ENCODE measurements around the gene YBX2. TPM values are rescaled to one million over a fixed set of nuclear protein-coding genes. Genes with fewer than 3 reads are reported as not detected.

Gene YBX2
- total and polyA plus RNA-seq, 7 donors: 0.14 to 1.8 (median 0.66) TPM

GRCh38 chr17:7313890-7314718 lies 19.7 kb upstream of the YBX2 start:
- peaks cover 59% of the 10 kb centered on the region for H3K4me1 ChIP-seq
- intact Hi-C loops (cut with DNase I): no loop called here
- no peak for ATAC-seq

GRCh38 chr17:7313088-7313889 lies 18.9 kb upstream of the YBX2 start:
- Histone ChIP-seq H3K27me3 (ENCODE audit: insufficient read depth in 3 of 3, low read length in 2 of 3) (no peaks in the 10 kb centered on the region), H3K4me1 (peaks cover 60% of the 10 kb centered on the region), H3K36me3 (ENCODE audit: insufficient read depth in 1 of 2, low read depth in 1 of 2) (peaks cover 8 to 77% of the 10 kb centered on the region in 2 donors), H3K27ac (peak overlapping the region; percentile 92), H3K9me3 (no peaks in the 10 kb centered on the region), H3K4me3 (peak overlapping the region; percentile 98)
- intact Hi-C loops (cut with DNase I): no loop called here
- ATAC-seq (no peak), DNase-seq (no peak)
- WGBS, 3 donors: 80 to 85% (median 84%) methylated on average over 7 of the region's 7 CpGs
- TF ChIP-seq CTCF (IDR thresholded peaks at IDR 0.05): no peak

More at GRCh38 chr17:7313890-7314718, 19.7 kb upstream of the YBX2 start:
- H3K27ac ChIP-seq: peak overlapping the region; percentile 92
- 41 to 49% (median 44%) methylated on average over 9 of the region's 9 CpGs for WGBS, 3 donors
- no peaks in the 10 kb centered on the region for H3K9me3 ChIP-seq
- peaks cover 14 to 85% of the 10 kb centered on the region in 2 donors for H3K36me3 ChIP-seq (ENCODE audit: insufficient read depth in 1 of 2, low read depth in 1 of 2)
- TF ChIP-seq CTCF (IDR thresholded peaks at IDR 0.05): no peak
- no peaks in the 10 kb centered on the region for H3K27me3 ChIP-seq (ENCODE audit: insufficient read depth in 3 of 3, low read length in 2 of 3)
- H3K4me3 ChIP-seq: peak overlapping the region; percentile 98
- DNase-seq: no peak

- H3K27ac ChIP-seq: peak overlapping the region; percentile 98
- no peaks in the 10 kb centered on the region for H3K9me3 ChIP-seq
- ATAC-seq (no peak), DNase-seq (no peak)
- WGBS, 3 donors: 69 to 78% (median 75%) methylated on average over 7 of the region's 7 CpGs
- no peaks in the 10 kb centered on the region for H3K27me3 ChIP-seq (ENCODE audit: insufficient read depth in 3 of 3, low read length in 2 of 3)
- TF ChIP-seq CTCF (IDR thresholded peaks at IDR 0.05): no peak
- H3K36me3 ChIP-seq (ENCODE audit: insufficient read depth in 1 of 2, low read depth in 1 of 2): peaks cover 8 to 69% of the 10 kb centered on the region in 2 donors
- intact Hi-C loops (cut with DNase I): no loop called here
- H3K4me1 ChIP-seq: peaks cover 60% of the 10 kb centered on the region
- H3K4me3 ChIP-seq: peak overlapping the region; percentile 98
Observed at GRCh38 chr17:7312432-7313087, 18.1 kb upstream of the YBX2 start.

- Histone ChIP-seq H3K36me3 (ENCODE audit: insufficient read depth in 1 of 2, low read depth in 1 of 2) (peaks cover 8 to 56% of the 10 kb centered on the region in 2 donors), H3K27me3 (ENCODE audit: insufficient read depth in 3 of 3, low read length in 2 of 3) (no peaks in the 10 kb centered on the region), H3K4me1 (peaks cover 60% of the 10 kb centered on the region), H3K27ac (peak overlapping the region; percentile 98), H3K4me3 (peak overlapping the region; percentile 94), H3K9me3 (no peaks in the 10 kb centered on the region)
- no peak for TF ChIP-seq CTCF (IDR thresholded peaks at IDR 0.05)
- WGBS, 3 donors: 63 to 71% (median 65%) methylated on average over 7 of the region's 7 CpGs
- intact Hi-C loops (cut with DNase I): no loop called here
- DNase-seq (no peak), ATAC-seq (no peak)
Observed at GRCh38 chr17:7311110-7311705, 16.8 kb upstream of the YBX2 start.

All from psoas muscle (tissue), 8 donors.